HuH-7.5 (cell line): Measurements from ENCODE around the gene KCNJ15.

Source experiments
- DNase-seq: peaks from one replicate; pipeline ENCODE4 v3.0.0; 2011; ENCODE audit warnings: low spot score

The KCNJ15 gene

DNA sequence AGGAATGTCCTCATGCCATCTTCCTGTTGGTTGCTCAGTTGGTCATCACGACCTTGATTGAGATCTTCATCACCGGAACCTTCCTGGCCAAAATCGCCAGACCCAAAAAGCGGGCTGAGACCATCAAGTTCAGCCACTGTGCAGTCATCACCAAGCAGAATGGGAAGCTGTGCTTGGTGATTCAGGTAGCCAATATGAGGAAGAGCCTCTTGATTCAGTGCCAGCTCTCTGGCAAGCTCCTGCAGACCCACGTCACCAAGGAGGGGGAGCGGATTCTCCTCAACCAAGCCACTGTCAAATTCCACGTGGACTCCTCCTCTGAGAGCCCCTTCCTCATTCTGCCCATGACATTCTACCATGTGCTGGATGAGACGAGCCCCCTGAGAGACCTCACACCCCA is 42.9 kb downstream of the KCNJ15 start:
- no peak for DNase-seq

DNA sequence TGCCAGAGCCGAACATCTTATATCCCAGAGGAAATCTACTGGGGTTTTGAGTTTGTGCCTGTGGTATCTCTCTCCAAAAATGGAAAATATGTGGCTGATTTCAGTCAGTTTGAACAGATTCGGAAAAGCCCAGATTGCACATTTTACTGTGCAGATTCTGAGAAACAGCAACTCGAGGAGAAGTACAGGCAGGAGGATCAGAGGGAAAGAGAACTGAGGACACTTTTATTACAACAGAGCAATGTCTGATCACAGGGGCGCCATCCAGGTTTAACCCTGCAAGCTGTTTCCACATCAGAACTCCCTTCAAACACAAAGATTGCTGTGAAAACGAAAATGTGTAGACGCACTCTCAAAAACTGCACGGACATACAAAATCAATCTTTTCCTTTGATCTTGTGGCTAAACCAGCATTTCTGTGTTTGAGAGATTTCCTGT is 43.4 kb downstream of the KCNJ15 start:
- no peak for DNase-seq

DNA sequence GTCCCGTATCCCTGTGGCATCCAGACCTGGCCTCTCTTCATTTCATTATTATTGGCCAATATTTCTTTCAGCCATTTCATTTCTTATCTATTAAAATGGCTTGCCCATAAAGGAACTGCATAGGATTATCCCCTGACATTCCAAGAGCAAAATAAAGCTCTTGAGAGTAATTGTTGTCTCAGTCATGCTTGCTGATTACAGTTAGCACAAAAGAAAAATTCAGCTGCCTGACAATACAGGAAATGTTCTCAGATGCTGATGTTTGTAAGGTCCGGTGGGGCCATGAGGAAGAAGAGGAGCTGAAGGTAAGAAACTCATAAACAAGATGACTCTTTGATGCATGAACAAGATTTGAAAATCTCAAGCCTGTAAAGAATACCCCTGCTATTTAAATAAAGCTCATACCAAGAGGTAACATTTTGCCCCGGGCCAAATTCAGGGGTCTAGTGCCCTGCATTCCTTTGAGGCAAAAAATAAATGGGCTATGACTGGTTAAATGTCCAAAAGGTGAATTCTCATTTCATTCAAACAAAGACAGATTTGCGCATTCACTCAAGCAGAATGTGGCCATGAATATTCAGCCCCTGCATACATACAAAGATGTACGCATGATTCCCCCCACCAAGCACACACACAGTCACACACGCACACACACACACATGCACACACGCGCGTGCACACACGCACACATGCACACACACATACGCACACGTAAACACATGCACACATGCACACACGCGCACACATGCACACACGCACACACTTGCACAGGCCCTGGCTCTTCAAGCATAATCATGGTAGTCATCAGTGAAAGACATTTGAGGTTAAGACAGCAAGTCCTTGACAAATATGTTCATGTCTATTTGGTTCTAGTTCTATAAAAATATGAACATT is 44.8 kb downstream of the KCNJ15 start:
- no peak for DNase-seq

DNA sequence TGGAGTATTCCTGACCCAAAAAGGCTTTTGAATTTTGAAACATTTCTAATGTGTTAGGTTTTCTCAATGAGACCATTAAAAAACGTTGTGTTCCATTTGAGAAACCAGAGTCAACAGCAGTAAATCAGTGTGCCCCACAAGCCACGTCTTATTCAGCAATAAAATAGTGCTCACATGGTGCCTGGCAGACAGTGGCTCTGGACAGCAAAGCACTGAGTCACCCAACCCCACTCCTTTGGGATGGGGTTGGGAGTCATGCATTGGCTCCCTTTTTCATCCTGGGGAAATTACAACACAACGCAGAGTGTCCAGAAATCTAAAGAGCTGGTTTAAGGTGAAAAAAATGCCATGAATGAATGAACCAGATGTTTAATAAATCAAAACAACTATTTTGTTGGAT is 46.5 kb downstream of the KCNJ15 start:
- DNase-seq: no peak

DNA sequence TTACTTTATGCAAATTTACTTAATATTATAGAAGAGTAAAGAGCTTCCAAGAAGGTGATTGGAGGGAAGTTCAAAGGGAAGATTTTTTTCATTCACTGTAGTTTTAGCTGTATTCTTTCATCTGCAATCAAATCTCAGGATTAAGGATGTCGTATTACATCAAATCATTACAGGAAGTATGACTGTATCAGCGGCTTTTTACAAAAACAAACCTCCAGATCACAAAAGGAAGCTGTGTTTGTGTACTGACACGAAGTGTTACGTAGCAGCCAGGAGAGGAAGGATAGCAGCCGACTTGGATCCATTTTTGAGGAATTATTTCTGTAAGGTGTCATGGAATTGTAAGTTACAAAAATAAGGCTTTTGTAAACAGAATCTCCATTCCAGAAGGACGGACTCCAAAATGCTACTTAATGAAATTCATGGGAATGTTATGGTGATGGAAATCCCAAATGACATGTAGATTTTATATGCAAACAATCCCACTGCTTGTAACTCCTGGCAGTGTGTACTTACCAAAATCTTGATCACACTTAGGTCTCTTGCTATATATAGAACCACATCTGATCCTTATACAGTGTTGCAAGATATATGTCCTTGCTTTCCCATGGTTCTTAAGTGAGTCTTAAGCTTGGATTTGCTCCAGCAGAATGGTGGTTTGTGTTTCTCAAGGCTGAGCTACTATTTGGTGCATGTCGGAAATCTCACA is 49.8 kb downstream of the KCNJ15 start:
- DNase-seq: no peak

DNA sequence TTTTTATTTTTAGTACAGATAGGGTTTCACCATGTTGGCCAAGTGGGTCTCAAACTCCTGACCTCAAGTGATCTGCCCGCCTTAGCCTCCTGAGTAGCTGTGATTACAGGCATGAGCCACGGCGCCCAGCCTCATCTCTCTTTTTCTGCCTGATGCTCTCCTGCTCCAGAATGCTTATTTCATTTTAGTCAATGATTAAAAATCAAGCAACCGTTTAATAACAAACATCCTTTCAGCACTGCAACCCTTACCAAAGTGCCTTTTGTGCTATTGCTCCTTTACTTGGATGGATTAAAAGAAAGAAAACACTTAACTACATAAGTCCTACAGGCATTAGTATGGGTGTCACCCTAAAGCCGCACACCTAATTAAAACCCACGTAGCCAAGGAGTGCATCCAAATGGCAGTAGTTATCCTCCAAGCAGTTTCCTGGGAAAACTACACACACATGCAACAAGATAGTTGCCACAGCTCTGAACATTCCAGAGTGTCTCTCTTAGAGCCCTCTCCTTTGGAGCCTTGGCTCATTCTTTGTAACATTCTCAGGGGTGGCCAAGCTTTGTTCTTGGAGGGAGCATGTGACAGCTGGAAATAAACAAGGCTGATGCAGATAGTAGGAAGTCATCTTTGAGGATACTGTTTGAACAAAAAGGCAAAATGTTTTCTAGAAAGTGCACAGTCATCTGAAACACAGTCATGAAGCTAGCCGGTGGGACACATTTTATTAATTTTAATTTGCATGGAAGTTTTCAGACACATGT is 51.2 kb downstream of the KCNJ15 start:
- DNase-seq: no peak

DNA sequence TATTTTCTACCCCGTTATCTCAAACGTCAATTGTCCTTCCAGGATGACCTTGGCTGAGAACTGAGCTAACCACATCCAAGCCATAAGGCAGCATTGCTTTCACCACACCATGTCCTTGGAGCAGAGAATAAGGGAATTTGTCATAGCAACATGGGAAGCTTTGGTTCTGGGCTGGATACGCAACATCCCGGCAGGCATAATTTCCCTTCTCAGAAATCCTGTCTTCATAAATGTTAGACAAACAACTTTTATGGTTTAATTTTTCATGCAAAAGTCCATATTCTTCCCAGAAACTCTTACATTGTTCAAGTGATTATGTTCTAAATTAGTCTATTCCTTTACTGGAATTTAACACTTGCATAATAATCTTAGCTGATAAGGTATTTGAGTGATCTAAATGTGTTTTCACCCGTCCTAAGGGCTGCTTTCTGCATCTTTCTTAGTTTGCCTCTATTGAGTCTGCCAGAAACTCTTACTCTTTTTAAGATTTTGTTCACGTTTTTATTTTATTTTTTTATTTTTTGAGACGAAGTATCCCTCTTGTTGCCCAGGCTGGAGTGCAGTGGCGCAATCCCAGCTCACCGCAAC is 51.8 kb downstream of the KCNJ15 start:
- DNase-seq: no peak

DNA sequence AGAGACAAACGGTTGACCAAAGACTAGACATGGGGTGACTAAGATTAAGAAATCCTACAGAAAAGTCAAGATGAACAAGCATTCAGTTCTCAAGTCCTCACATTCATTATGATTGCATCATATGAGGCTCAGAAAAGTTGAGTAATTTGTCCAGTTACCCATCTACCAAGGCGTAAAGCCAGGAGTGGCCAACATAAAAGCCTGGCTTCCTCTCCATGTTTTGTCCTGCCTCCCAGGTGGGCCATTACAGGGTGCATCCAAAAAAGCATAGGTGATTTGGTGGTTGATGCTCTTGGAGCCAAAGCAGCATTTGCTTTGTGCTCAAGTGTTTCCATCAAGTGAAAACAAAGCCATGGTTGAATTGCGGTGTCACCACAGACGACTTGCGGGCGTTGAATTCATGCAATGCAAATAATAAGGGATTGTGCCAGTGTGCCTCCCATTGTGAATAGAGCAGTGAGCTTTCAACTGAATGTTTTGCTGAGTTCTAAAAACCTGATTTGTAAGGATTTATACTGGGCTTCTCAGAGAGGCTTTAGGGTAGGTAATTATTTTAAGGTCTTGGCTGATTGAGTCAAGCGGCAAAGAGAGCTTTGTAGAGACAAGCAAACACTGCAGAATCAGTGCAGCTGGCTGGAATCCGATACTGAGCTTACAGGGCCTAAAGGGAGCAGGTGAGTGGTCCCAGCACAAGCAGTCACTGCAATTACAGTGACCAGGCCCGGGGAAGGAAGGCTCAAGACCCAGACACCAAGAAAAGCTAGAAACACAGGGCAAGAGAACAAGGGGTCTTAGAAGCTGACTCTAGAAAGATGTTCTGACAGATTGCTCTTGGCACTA is 54.1 kb downstream of the KCNJ15 start:
- no peak for DNase-seq

DNA sequence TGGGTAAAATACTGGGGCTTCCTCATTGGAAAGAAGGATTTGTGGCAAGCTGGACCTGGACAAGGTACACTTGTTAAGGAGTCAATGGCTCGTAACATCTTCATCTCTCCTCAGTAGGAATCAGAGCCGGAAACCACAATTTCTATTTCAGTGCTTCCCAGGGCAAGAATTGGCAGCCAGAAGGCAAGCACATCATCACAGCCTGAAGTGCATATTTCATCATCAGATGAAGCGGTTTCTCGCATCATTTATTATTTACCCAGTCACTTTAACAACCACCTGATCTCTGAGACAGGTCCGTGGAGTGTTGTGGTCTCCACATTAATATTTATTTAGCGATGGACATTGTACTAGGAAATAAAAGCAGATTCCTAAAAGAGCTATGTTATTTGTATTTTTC is 55.0 kb downstream of the KCNJ15 start:
- DNase-seq: no peak

DNA sequence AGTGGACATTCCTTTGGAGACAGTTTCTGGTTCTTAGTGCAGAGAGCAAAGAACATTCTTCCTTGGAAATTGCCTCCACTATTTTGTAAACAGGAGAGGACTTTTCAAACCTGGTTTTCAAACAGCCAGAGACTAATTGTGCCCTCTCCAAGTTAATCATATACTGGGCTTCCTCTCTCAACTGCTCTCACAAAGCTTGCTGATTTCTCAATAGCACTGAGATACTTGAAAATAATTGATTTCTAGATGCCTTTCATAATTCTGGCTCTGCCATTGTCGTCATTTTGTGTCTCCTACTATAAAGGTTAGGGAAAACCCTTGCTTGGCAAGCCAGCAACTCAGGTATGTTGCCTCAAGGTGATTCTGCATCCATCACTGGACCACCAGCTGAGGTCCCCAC is 56.0 kb downstream of the KCNJ15 start:
- DNase-seq: no peak

DNA sequence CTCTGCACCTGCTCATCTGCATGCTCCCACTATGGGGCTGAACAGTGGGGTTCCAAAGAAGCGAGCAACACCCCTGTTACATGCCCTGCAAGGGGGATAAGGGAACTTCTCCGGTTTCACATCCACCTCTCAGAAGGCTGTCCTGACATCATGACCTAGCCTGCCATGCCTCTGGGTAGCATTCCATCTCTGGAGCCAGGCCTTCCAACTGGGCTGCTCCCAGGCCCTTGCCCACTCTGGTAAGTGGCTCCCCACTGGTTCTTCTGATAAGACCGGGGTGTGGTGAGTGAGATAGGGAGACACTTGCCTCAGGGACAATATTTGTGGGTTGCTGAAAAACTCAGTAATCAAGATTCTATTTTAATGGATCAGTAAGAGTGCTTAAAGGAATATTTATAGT is 57.8 kb downstream of the KCNJ15 start:
- DNase-seq: no peak

DNA sequence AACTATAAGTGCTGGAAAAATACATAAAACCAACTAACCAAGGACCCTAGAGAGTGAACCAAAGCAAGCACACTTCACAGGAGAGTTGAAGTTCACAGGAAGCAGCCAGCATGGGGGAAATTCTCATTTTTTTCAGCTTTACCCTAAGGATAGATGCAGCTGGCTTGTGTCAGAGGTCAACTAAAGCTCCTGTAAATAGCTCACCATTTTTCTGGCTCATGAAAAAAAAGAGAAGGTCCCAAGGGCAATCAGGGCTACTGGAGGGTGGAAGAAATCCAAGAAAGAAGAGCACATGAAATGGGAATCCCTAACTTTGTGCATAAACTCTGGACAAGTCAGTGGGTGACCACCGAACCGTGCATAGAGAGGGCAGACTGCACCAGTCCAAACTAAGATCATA is 58.3 kb downstream of the KCNJ15 start:
- no peak for DNase-seq

DNA sequence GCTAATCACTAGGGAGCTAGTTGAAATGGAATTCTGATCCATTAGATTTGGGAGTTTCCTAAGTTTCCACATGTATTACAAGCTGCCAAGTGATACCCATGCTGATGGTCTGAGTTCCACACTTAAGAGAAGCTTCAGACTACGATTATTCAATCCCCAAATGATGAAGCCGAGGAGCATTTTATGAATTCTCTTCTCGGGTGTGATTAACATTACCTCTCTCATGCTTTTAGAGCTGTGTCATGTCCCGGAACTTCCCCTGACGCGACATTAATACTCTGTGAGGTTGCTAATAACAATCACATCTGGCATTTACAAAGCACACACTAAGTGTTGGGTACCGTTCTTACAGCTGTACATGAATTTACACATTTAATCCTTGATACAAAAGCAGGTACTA is 63.0 kb downstream of the KCNJ15 start:
- DNase-seq: no peak

DNA sequence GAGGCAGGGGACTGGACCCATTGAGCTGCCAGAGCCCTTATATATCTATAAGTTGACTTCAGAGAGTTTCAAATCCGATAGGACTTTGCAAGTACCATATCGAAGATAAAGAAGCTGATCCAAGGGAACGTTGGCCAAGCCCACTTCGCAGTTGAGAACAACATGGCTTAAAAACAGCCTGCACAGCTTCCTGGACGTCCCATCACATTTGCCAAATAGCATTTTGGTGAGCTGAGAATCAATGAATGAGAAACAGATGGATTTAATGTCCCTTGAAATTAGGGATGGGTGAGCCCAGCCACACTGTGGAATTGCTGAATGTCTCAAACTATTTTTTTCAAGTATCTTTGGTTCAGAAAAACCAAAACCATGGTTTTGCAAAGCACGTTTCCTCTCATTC is 64.8 kb downstream of the KCNJ15 start:
- no peak for DNase-seq

DNA sequence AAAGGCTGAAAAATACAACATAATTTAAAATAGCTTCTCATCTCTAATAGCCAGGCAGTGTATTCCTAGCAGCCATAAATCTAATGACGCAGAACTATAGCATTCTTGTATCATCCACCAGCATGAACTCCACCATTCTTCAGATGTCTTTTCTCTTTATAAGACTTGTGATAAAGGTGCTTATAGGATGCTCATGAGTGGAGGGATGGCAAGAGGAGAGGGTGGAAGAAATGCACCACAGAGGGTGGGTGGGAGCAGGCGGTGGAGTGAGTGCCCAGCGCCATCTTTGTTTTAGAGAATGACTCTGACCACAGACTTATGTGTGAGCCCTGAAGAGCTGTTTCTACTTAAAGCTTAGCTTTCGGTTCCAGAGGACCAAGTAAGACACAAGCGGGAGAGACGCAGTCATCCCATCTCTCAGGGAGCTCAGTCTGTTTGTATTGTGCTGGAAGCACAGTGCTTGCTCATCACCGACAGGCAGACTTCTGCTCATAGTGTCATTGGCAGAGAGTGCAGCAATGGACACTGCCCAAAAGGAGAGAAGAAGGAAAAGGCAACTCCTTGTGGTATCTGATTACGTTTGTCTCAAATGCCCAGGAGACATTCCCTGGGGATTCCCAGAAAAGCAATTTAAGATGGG is 65.6 kb downstream of the KCNJ15 start:
- DNase-seq: no peak

DNA sequence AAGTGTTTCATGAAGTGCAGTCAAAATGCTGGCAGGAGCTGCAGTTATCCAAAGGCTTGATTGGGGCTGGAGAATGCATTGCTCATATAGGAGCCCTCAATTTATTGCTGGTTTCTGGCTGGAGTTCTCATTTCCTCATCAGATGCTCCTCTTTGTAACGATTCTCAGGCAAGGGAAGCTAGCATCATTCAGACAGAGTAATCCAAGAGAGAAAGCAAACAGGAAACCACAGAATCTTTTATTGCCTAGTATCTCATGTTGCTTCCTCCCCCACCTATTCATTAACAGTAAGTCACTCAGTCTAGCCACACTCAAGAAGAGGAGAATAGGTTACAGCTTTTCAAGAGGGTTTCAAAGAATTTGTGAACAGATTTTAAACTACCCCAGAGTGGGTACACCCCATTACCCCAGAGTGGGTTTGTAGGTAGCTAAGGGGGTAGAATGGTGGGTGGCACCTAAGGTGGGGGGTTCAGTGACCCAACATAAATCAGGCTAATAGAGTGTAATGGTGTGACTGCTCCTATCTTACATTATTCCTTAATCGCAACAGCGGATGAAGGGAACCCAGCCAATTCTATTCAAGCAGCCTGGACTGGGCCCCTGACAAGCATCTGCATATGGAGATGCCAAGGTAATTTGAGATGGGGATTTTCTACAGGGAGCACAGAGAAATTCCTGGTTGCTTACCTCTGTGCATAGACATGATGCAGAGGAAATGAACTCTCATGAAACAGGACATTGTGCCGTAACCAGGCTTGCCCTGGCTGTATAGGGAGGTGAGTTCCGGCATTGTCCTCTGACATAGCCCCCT is 67.1 kb downstream of the KCNJ15 start:
- no peak for DNase-seq

DNA sequence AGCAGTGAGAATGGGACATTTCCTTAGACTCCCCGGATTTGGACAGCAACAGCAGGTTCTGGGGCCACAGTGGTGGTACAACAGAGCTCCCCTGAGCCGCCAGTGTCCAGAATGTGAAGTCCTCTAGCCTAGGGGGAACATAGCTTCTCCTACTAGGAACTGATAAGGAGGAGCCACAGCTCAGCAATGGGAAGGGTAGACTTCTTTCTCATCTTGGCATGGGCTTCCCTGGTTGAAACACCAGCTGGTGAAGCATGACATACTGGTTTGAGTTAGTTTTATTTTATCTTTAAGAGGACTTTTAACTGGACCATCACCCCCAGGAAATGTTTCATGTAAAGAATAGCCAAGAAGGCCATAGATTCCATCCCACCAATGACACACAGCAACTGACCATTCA is 68.4 kb downstream of the KCNJ15 start:
- DNase-seq: no peak

DNA sequence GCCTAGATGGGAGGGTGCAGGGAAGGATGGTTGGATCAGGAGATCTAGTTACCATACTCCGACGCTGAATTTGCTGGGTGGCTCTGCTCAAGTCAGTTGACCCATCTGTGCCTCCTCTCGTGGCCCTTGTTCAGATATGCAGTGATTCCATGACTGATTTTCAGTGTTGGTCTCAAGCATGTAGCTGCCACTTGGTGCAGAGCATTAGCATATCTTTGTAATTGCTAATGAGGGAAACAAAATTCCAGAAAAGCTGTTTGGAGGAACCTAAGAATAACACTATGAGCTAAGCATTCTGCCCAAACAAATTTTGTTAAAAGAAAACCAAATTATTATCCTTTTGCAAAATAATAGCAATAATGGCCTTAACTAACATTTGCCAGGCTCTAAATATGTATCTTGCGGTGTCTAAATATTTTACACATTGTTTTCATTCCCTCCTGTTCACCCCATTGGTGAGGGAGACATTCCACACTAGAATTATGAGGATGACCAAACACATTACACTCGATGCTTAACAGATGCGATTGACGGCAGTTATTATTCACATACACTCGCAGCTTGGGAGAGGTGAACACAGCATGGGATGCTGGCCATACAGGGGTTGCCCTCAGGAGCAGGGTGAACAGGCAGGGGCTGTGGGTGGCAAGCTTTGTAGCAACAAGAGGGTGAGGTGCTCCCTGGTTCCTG is 69.1 kb downstream of the KCNJ15 start:
- DNase-seq: no peak

DNA sequence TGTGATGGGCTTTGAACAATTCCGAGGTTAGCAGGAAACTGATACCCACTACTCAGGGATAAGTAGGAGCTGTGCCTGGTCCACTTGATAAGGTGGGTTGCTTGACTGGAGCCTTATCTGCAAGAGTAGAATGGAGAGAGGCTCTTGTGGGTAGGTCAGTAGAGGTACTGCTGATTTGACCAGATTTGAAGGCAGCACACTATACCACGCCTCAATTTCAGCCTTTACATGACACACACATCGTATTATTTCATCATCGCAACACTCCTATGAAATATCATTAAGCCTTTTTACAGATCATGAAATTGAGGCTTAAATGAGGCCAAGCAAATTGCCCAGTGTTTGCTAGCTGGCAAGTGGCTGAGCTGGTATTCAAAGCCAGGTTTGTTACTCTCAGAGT is 69.6 kb downstream of the KCNJ15 start:
- no peak for DNase-seq

DNA sequence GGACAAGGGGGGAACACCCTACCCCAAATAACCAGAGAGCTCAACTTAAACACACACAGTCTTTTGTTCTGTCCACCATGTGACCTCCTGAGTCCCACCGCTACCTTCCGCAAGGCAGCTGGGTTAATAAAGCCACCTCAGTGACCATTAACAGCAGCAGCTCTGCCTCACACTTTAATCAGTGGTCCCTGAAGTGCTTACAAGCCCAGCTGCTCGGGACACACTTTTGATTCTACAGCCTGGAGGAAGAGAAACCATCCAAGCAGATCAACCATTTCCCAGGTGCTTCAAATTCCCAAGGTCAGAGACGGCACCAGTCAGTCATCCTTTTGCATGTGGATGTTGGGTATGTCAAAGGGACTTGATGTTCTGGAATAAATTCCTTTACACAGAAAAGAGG is 70.1 kb downstream of the KCNJ15 start:
- no peak for DNase-seq
